SK-N-MC (cell line): ENCODE results near the gene STX16.

Experiments used
- EZH2 ChIP-seq: fragments of 200-600 bp; sonication (generic); IDR thresholded peaks from one replicate; pipeline ENCODE4 v1.6.1; 2017; ENCODE audit warnings: antibody characterized with exemption
- FOXP2 ChIP-seq: optimal IDR thresholded peaks from 2 replicates; pipeline ENCODE3; 2011; ENCODE audit warnings: mild to moderate bottlenecking, moderate library complexity; ENCODE audit not compliant: insufficient read depth; ENCODE audit errors: extremely low read length, control extremely low read depth
- POLR2AphosphoS5 ChIP-seq: IDR thresholded peaks from 2 replicates; pipeline ENCODE4 v1.6.1; 2012; ENCODE audit warnings: mild to moderate bottlenecking, low read depth, low read length, borderline replicate concordance

GRCh38 chr20:58682656-58683531, 31.8 kb downstream of the STX16 start:
- TF ChIP-seq POLR2AphosphoS5 (no peak), EZH2 (no peak), FOXP2 (no peak)
